Panc1 (cell line): ENCODE results near the gene RUNX1. TPM values are rescaled to one million over a fixed set of nuclear protein-coding genes. Genes with fewer than 3 reads are reported as not detected.

Experiments
- ATAC-seq: fragments of 200-7000 bp; cut with Tn5 transposase; 2 replicates; pipeline ENCODE4 v1.9.1; 2020; ENCODE audit warnings: mild to moderate bottlenecking, moderate library complexity
- BruUV-seq: library from RNA; stranded (reverse); fragments of 400-500 nt; replicated peaks from 2 replicates; lab custom pipeline; 2021; lab: Mats Ljungman, UMichigan
- CTCF ChIA-PET: fragments of 300-600 bp; sonication (Branson Sonifier 250); formaldehyde crosslinking; loops from one replicate; lab custom pipeline; 2022; ENCODE audit warnings: antibody characterized with exemption; lab: Charles Lee
- POLR2A ChIA-PET: fragments of 300-600 bp; sonication (Branson Sonifier 250); formaldehyde crosslinking; loops from one replicate; lab custom pipeline; 2022; ENCODE audit warnings: antibody characterized with exemption; lab: Charles Lee
- DNase-seq: peaks from one replicate; pipeline ENCODE4 v3.0.0-alpha.2; 2010; ENCODE audit warnings: low read depth, low spot score
- H3K27ac ChIP-seq: 2 replicates; pipeline ENCODE4 v1.5.1; 2011; ENCODE audit warnings: mild to moderate bottlenecking, low read length, inconsistent platforms
- H3K27me3 ChIP-seq: fragments of 200-500 bp; sonication (Bioruptor generic); 2 replicates; pipeline ENCODE4 v1.6.0; 2014; ENCODE audit warnings: low read length, inconsistent platforms; ENCODE audit not compliant: control insufficient read depth, insufficient read depth
- H3K36me3 ChIP-seq: fragments of 200-500 bp; sonication (Bioruptor generic); 2 replicates; pipeline ENCODE4 v1.5.1; 2014; ENCODE audit warnings: inconsistent platforms, mild to moderate bottlenecking, low read length, moderate library complexity; ENCODE audit not compliant: control insufficient read depth, insufficient read depth
- H3K4me1 ChIP-seq: 2 replicates; pipeline ENCODE4 v1.5.1; 2011; ENCODE audit warnings: inconsistent platforms, mild to moderate bottlenecking, low read length, moderate library complexity; ENCODE audit not compliant: control insufficient read depth, insufficient read depth
- H3K4me3 ChIP-seq, 2 experiments: 2 replicates each; pipeline ENCODE4 v1.5.1; 2011 to 2012; ENCODE audit warnings: low read depth in 2 of 2, low read length in 2 of 2, mild to moderate bottlenecking in 2 of 2, inconsistent platforms in 1 of 2, moderate library complexity in 1 of 2
- H3K9me3 ChIP-seq: fragments of 200-500 bp; sonication (Bioruptor generic); 2 replicates; pipeline ENCODE4 v1.5.1; 2014; ENCODE audit warnings: low read depth, mild to moderate bottlenecking, inconsistent platforms, low read length, moderate library complexity; ENCODE audit not compliant: control insufficient read depth, insufficient read depth
- CTCF ChIP-seq: fragments of 450-650 bp; IDR thresholded peaks from 2 replicates; pipeline ENCODE4 v1.5.1; 2017; ENCODE audit warnings: mild to moderate bottlenecking
- POLR2AphosphoS5 ChIP-seq: IDR thresholded peaks from 2 replicates; pipeline ENCODE4 v1.6.1; 2012; ENCODE audit warnings: mild to moderate bottlenecking, low read depth, low read length, moderate library complexity
- SIN3A ChIP-seq: IDR thresholded peaks from 2 replicates; pipeline ENCODE4 v1.6.1; 2012; ENCODE audit warnings: low read depth, mild to moderate bottlenecking, low read length, moderate library complexity, borderline replicate concordance; ENCODE audit not compliant: insufficient read depth
- TCF7L2 ChIP-seq: IDR thresholded peaks from 2 replicates; pipeline ENCODE4 v1.6.1; 2011; ENCODE audit warnings: mild to moderate bottlenecking, low read depth, low read length, inconsistent platforms
- in situ Hi-C: cut with HindIII; loops from 2 replicates; pipeline ENCODE4 v1.10.0; 2016; ENCODE audit warnings: low sequenced_read_pairs, low pct_unique_long_range_greater_than_20kb
- intact Hi-C: fragments of 100-400 bp; cut with micrococcal nuclease; formaldehyde crosslinking; loops from one replicate; pipeline ENCODE4 v1.10.0; 2022; ENCODE audit not compliant: unreplicated experiment
- total RNA-seq: library from RNA; stranded (reverse); gene quantifications from one replicate; pipeline ENCODE4 v1.2.1, GENCODE V29; 2021; ENCODE audit not compliant: unreplicated experiment
- TF ChIP-seq, protein P1 (sequence below), 2 experiments: IDR thresholded peaks; 2 replicates each; pipeline ENCODE4 v1.6.1; 2011 to 2012; ENCODE audit warnings: low read depth in 2 of 2, control low read depth in 1 of 2, low read length in 1 of 2, mild to moderate bottlenecking in 1 of 2, moderate library complexity in 1 of 2; ENCODE audit not compliant: insufficient read depth in 1 of 2

Gene RUNX1
- total RNA-seq, 1 experiment from 2014 or later: 22.4 TPM

DNA sequence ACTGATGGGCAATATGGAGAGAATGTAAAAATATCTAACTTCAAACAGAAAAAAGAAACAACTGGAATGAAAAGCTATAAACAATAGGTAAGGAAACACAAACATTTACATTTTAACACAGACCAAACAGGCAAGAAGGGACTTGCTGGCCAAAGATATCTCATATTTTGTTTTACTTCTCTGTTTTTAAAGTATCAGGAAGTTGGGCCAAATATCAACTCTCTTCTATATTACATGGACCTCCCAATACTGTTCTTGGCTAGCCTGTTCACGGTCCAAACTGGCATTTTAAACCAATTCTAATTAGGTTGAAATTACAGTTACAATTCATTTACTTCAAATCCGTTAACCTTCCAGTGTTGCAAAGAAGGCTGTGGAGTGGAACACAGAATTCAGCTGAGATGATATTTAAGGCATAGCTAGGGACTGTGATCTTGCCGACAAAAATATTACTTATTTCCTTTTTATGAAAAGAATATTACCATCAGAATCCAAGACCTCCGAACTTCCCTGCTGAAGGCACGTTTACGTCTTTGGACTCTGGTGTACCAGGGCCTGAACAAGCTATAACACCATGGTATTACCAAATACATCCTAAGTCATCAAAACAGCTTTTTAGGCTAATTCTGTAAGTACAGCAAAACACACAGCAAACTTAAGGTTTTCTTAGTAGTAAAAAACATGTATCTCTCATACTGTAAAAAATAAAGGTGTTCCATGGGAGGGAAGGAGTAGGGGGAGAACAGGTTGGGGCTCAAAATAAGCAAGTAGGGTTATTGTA, 165.4 kb downstream of the RUNX1 start:
- peaks cover 31% of the 10 kb centered on the region for H3K4me1 ChIP-seq
- no peak for TF ChIP-seq POLR2AphosphoS5
- TF ChIP-seq TCF7L2: no peak
- TF ChIP-seq CTCF: no peak
- no peak for TF ChIP-seq SIN3A
- TF ChIP-seq, protein P1, sequence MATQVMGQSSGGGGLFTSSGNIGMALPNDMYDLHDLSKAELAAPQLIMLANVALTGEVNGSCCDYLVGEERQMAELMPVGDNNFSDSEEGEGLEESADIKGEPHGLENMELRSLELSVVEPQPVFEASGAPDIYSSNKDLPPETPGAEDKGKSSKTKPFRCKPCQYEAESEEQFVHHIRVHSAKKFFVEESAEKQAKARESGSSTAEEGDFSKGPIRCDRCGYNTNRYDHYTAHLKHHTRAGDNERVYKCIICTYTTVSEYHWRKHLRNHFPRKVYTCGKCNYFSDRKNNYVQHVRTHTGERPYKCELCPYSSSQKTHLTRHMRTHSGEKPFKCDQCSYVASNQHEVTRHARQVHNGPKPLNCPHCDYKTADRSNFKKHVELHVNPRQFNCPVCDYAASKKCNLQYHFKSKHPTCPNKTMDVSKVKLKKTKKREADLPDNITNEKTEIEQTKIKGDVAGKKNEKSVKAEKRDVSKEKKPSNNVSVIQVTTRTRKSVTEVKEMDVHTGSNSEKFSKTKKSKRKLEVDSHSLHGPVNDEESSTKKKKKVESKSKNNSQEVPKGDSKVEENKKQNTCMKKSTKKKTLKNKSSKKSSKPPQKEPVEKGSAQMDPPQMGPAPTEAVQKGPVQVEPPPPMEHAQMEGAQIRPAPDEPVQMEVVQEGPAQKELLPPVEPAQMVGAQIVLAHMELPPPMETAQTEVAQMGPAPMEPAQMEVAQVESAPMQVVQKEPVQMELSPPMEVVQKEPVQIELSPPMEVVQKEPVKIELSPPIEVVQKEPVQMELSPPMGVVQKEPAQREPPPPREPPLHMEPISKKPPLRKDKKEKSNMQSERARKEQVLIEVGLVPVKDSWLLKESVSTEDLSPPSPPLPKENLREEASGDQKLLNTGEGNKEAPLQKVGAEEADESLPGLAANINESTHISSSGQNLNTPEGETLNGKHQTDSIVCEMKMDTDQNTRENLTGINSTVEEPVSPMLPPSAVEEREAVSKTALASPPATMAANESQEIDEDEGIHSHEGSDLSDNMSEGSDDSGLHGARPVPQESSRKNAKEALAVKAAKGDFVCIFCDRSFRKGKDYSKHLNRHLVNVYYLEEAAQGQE (IDR thresholded peaks at IDR 0.05; ENCODE audit: insufficient read depth in 1 of 2, low read depth in 2 of 2, low read length in 1 of 2): no peak
- no peaks in the 10 kb centered on the region for H3K27me3 ChIP-seq
- peaks cover 6% of the 10 kb centered on the region for H3K36me3 ChIP-seq
- intact Hi-C loops: no loop called here
- ATAC-seq (no peak), DNase-seq (no peak)
- ChIA-PET POLR2A (no interaction called here), CTCF (interaction anchor here (0.7 kb wide), 1 partner anchor 195 kb away, joined by 3 read pairs; no protein-coding TSS in a partner anchor)
- H3K9me3 ChIP-seq: no peaks in the 10 kb centered on the region
- peak overlapping the region; percentile 65 to 71 for H3K4me3 ChIP-seq
- peak overlapping the region; percentile 84 for H3K27ac ChIP-seq
- in situ Hi-C loops: no loop called here
- BruUV-seq: no TSS peak

DNA sequence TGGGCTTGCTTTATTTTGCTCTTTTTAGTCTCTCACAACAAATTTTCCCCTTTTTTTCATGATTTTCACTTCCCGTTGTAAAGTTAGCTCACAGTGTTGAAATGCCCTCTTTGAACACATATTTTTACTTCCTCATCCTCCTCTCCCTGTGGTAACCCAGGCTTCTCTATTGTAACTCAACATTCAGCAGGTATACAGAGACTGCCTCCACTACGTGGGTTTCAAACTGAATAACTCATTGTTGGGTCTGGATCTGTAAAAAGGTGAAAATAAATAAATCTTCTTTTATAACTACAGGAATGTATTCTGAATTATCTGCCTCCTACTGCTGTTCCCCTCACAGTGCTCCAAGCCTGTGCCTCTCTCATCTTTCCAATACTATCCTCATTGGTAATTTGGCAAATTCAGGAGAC, 166.4 kb downstream of the RUNX1 start:
- ATAC-seq: no peak
- in situ Hi-C loops: no loop called here
- TF ChIP-seq, protein P1 (IDR thresholded peaks at IDR 0.05; ENCODE audit: insufficient read depth in 1 of 2, low read depth in 2 of 2, low read length in 1 of 2): no peak
- TF ChIP-seq POLR2AphosphoS5 (no peak), TCF7L2 (no peak), SIN3A (no peak), CTCF (no peak)
- no peaks in the 10 kb centered on the region for H3K27me3 ChIP-seq
- no TSS peak for BruUV-seq
- peak overlapping the region; percentile 84 for H3K27ac ChIP-seq
- POLR2A ChIA-PET: no interaction called here
- no peaks in the 10 kb centered on the region for H3K9me3 ChIP-seq
- intact Hi-C loops: no loop called here
- no peak for DNase-seq
- H3K4me3 ChIP-seq: peak overlapping the region; percentile 65 to 71; a peak in 3 of 4 replicates
- peaks cover 6% of the 10 kb centered on the region for H3K36me3 ChIP-seq
- CTCF ChIA-PET: no interaction called here
- peaks cover 32% of the 10 kb centered on the region for H3K4me1 ChIP-seq
